GM21529 (cell line): ENCODE results near the gene OR7A5.
"Not testable (repeated sequence)": the region's sequence is repeated elsewhere in the genome, so short reads cannot be mapped to it uniquely, and the experiment has no call there.

ENCODE experiments used
- ATAC-seq: cut with Tn5 transposase; IDR thresholded peaks from one replicate; pipeline ENCODE4 v1.9.1; 2021; ENCODE audit not compliant: unreplicated experiment

OR7A5 gene

DNA sequence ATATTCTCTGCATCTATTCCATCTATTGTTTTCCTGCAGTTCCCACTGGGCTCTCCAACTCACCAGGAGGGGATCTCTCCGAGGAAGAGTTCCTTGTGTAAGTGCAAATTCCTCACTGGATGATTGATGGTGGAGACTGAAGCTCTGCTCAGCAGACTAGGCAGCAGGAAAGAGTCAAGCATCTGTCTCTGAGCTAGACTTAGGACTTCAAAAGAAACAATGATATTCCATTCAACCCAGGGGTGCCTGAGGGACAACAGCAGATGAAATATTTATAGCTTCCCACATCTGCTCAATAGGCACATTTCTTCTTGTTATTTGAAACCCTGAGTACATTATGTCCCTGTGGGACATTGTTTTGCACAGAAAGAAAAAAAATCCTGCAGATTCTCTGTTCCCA, at the start of gene OR7A5, which contains the start of gene OR7C1:
Gene OR7A5, minus strand, starts transcription at position 175 of the 400 bp plus-strand sequence. CDS start 6,944 bp downstream, outside the sequence.
Gene OR7C1, minus strand, starts transcription at position 175 of the 400 bp plus-strand sequence. CDS start 35,049 bp downstream, outside the sequence.
- no peak for ATAC-seq

DNA sequence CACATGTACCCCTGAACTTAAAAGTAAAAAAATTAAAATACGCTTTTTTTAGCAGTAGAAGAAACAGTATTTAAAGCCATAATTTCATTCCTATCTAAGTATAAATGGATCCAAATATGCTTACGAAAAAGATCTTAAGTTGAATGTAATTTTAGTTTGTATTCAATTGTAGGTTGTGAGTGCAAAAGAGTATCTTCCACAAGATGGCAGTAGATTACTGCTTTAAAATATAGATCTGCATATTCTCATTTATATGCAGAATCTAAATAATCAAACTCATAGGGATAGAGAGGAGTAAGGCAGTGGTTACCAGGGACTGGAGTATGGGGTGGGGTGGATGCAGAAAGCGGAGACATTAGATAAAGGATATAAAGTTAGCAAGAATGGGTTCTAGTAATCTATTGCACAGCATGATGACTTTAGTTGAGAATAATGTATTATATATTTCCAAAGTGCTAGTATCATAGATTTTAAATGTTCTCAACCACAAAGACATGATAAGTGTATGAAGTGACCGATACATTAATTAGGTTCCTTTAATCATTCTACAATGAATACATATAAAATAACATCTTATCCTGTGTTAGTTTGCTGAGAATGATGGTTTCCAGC, 36.7 kb upstream of the OR7A5 start:
- ATAC-seq, result no peak

DNA sequence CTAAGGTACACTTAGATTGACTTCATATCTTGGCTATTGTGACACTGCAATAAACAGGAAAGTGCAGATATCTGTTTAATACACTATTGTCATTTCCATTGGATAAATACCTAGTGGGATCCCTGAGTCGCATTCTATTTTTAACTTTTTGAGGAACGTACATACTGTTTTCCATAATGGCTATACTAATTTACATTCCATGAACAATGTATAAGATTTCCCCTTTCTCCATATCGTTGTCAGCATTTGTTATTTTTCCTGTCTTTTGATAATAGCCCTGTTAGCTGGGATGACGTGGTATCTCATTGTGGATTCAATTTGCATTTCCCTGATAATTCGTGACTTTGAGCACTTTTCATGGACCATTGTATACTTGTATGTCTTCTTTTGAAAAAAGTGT, 33.5 kb upstream of the OR7A5 start:
- no peak for ATAC-seq

DNA sequence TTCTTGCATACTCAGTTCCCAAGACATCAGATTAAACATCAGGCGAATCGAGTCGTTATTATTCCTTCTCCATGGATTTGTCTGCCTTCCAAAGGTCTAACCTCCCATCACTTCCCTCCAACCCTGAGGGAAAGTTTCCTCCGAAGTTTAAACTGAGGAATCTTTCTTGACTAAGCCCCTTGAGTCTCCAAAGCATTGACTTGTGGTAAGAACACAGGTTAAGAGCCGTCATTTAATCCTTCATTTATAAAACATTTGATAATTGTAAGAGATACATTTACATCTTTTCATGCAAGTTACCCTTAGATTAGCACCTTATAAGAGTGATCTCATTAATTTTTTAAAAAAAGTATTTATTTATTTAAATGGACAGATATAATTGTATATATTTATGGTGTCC, 13.8 kb upstream of the OR7A5 start, which contains the start of gene OR7A10:
Gene OR7A10, minus strand, starts transcription at position 101 of the 400 bp plus-strand sequence. CDS start 7,045 bp downstream, outside the sequence.
- ATAC-seq, result no peak

DNA sequence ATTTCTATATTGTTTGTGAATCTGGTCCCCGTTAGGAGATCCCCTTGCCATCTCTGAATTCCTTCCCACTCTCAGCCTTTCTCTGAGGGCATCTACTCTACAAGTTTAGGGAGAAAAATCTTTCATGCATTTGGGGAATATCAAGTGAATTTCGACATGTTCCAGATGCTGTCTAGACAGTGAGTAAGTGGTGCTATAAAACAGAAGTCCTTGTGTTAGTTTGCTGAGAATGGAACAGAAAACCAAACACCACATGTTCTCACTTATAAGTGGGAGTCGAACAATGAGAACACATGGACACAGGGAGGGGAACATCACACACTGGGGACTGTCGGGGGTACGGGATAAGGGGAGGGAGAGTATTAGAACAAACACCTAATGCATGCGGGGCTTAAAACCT, 8.6 kb upstream of the OR7A5 start:
- ATAC-seq, result no peak

DNA sequence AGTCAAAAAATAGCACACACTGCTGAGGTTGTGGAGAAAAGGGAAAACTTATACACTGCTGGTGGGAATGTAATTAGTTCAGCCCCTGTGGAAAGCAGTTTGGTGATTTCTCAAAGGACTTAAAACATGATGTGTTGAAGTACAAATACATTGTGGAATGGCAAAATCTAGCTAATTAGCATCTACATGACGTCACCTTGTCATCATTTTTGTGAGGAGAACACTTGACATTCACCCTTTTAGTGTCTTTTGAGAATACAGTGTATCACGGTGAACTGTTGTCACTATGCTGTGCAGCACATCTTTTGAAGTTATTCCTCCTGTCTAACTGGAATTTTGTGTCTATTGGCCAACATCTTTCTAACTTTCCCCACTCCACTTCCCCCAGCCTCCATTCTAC, 8.2 kb upstream of the OR7A5 start:
- ATAC-seq, result no peak

DNA sequence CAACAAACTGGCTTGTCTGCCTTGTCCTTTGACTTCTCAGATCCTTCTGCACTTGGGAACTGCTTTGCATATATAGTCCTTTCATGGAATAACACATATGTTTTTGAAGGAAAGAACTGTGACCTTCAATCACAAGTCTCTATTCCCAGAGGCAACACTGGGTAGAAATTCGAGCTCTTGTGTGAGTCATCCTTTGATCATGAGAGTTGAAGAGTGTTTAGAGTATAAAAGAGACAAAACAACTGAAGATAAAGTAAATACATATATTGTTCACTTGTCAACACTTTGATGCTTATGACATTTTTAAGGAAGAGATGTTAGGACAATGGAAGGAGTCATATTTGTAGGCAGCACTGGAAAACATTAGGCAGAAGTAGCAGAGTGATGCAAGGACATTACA, 5.2 kb upstream of the OR7A5 start:
- ATAC-seq, result no peak

DNA sequence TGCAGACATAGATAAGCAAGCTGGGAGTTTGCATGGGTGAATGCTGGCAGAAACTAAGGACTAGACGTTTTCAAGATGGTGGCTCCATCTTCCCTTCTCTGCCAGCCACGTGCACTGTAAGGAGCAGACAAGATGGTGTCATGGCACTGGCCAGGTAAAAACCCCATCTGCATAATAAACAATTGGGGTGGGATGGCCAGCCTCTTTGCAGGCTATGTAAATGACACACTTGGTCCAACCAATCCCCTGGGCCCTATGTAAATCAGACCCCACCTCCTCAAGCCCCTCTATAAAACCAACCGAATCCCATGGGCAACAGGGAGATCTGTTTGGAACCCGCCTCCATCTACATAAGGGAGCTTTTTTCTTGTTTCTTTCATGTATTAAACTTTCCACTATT, 2.4 kb upstream of the OR7A5 start:
- no peak for ATAC-seq

DNA sequence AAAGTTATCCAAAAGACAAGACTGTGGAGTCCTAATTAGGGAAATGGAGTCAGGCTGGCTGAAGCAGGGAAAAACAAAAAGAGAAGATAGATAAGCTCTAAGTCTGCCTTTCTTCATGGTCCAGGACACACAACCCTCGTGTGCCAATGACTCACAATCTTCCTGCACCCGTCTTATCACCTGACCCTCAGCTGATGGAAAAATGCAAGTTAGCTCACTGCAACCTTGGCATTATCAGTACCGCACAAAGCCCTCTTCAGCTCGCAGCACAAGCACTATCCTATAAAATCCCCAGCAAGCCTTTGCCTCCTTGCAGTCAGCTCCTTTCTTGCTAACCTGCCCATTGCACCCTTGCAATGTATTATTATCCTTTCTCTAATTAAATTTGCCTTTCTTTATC, 4.3 kb downstream of the OR7A5 start:
- no peak for ATAC-seq

DNA sequence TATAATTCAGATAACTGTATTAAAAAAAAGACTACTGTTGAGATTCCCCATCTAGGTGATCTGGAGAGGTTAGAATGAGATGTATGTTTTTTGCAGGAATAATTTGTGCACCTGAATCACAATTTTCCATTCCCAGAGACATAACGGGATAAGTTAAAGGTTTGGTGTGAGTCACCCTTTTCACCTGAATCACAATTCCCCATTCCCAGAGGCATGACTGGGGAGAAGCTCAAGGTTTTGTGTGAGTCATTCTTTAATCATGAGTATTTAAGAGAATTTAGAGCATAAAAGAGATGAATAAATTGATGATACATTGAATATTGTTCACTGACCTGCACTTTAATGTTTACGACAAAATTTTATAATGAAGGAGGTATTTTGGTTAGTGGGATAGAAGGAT, 9.0 kb downstream of the OR7A5 start:
- ATAC-seq, result no peak

DNA sequence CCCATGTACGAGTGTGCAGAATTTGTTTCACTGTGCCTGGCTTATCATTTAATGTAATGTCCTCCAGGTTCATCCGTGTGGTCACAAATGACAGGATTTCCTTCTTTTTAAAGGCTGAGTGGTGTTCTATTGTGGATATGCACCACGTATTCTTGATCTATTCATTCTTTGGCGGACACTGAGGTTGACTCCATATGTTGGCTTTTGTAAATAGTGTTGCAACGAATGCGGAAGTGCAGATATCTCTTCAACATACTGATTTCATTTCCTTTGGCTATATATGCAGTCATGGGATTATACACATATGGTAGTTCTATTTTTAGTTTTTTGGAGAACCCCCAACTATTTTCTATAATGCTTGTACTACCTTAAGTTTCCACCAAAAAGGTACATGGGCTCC, 13.0 kb downstream of the OR7A5 start:
- ATAC-seq, result no peak

DNA sequence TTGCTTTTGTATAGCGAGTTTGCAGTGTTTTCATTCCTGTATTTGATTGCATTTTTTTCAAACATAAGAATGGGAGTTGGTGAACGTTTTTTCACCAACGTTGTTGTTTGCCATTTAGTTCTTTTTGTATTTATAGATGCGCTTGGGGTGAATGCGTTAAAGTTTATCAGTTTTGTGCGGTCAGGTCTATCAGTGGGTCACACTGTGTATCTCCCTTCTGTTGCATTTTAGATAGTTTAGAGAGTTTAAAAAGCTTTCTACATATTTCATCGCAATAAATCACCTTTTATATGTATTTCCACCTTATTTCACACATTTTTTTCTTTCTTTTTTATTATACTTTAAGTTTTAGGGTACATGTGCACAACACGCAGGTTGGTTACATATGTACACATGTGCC, 16.4 kb downstream of the OR7A5 start:
- no peak for ATAC-seq

DNA sequence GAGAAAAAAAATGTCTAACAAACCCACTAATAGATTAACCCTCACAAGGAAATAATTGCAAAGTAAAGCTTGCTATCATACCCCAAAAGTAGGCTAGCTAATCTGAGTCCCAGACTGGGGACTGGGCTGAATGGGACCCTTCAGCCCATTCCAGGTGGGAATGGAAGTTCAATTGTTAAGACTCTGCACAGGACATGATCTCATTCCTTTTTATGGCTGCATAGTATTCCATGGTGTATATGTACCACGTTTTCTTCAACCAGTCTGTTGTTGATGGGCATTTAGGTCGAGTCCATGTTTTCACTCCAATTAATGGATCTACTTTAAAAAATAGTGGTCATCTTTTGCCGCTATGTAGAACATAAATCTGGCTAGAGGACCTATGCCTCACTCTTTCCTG, 17.9 kb downstream of the OR7A5 start:
- ATAC-seq, result no peak

DNA sequence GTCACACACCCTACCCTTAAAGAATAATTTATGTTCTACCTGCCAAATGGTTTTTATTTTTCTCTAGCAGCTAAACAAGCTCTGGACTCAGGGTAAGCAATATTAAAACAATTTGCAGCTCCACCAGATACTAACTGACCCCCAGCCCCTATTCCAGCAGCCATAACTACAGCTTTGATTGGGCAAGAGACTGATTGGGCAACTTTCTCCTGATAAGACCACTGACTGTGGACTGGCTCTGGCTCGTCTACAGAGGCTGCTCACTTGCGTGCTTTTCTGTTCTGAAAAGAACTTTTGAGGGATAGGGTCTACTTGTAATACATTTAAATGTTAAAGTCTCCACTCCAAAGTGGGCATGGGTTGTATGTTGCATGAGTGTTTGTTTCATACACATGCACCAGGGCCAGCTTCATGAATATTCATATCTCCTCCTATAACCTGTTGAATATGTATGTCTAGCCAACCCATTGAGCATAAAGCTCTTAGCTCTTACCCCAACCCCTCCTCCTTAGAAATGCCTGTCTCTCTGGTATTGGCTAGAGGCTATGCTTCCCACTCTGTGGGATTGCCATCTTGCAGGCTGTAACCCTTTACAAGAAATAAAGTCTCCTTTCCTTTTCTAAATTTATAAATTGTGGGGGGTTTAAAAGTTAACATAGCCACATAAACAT, 19.9 kb downstream of the OR7A5 start:
- no peak for ATAC-seq

DNA sequence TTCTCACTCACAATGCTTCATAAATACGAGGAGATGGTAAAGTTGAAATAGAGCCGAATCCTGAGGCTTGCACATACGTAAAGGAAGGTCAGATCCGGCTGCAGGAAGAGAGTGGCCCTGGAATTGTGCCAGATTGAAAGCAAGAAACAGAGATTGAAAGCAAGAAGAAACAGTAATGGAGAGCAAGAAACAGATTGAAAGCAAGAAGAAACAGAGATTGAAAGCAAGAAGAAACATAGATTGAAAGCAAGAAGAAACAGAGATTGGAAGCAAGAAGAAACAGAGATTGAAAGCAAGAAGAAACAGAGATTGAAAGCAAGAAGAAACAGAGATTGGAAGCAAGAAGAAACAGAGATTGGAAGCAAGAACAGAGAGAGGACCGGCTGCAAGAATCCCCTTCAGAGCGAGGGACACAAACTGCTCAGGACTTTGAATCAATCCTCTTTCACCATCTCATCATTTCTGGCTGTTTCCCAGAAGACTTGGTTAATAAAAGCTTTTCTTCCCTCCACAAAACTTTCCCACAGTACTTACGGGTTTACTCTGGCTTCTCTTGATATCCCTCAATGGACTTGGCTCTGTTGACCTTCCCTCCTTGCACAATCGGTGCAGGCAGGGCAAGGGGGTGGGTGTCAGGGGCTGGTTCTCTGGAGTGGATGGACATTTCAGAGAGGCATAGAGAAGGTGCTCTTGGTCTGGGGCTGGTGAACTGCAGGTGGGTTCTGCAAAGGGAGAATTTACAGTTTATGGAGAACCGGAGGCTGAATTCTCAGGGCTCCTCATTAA, 25.5 kb downstream of the OR7A5 start:
- no peak for ATAC-seq

DNA sequence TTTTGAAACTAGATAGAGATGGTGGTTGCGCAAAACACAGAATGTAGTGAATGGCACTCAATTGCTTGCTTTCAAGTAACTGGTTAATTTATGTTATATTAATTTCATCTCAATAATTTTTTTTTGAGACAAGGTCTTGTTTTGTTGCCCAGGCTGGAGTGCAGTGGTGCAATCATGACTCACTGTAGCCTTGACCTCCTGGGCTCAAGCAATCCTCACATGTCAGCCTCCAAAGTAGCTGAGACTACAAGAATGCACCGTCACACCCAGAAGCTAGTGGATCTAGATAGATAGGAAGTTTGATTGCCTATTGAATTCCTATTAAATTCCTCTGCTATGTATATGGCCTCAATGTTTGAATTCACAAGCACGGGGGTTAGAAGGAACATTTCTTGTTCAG, 30.2 kb downstream of the OR7A5 start:
- no peak for ATAC-seq

DNA sequence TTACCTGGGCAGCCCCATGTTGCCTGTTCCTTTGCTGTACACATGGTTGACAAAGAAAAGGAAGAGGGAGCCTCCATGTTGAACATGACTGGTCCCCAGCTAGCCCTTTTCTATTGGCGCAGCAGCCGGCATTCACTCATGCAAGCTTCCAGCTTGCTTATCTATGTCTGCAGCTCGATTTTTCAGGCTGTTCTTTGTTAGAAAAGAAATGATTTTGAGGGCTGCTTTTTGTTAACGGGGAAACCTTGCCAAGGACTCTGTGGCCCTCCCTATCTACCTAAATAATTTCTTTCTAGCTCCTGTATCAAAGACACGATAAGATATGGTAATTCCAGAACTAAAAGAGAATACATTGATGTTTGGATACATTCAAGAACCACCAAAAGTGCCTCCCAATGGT, 36.2 kb downstream of the OR7A5 start:
- ATAC-seq, result no peak

DNA sequence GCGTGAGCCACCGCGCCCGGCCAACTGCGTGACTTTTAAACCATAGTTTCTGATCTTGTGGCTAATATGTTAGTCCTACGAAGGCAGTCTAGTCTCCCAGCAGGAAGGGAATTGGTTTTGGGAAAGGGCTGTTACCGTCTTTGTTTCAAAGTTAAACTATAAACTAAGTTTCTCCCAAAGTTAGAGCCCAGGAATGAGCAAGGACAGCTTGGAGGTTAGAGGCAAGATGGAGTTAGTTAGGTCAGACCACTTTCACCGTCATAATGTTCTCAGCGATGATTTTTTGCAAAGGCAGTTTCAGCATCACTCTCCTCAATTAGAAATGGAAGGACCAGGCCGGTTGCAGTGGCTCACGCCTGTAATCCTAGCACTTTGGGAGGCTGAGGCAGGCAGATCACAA, 39.0 kb downstream of the OR7A5 start:
- no peak for ATAC-seq

DNA sequence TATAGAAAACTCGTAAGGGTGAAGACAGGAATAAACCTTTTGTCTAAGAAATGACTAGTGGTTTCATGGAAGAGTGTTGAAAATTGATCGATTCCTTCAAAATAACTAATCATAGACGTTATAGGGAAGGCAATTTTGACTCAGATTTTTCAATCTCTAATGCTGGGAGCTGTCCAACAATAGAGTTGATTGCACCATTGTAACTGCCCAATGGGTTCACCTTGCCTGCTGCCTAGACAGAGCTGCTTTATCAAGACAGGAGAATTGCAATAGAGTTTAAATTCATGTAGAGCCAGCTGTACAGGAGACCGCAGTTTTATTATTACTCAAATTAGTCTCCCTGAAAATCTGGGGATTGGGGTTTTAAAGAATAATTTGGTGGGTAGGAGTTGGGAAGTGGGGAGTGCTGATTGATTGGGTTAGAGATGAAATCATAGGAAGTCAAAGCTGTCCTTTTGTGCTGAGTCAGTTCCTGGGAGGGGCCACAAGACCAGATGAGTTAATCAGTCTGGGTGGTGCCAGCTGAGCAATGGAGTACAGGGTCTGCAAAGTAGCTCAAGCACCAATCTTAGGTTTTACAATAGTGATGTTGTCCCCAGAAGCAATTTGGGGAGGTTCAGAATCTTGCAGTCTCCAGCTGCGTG, 39.8 kb downstream of the OR7A5 start:
- no peak for ATAC-seq

DNA sequence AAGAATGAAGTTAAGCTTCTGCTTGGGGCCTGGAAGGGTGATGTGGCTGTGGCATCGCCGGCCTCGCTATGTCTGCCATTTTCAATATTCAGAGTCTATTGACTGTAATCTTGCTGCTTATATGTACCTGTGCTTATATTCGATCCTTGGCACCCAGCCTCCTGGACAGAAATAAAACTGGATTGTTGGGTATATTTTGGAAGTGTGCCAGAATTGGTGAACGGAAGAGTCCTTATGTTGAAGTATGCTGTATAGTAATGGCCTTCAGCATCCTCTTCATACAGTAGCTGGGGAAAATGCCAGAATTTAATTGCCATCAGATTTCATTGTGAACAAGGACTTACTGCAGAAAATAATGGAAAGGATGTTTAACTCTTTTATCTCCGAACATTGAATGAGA, 42.7 kb downstream of the OR7A5 start:
- ATAC-seq, result not testable (repeated sequence)

DNA sequence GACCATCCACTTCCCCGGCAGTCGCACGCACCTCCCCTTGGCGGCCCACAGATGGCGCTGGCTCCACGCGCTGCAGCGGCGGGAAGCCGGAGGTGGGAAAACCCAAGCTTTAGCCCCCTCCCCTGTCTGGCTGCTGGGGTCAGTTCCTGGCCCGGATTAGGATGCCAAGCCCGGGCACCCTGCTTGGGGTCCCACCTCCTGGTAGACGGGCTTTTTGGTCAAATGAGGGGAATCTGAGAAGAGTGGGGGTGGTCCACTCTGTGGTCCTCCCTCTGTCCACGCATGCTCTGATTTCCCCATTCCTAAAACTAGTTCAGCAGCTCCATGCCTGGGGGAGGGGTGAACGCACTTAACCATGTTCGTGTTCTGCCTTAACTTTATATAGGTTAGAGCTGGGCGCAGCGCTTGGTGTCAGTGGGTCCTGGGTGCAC, 48.5 kb downstream of the OR7A5 start:
- no peak for ATAC-seq
